ENCODE measurements around the gene C20orf173.
"Not testable (repeated sequence)": the region's sequence is repeated elsewhere in the genome, so short reads cannot be mapped to it uniquely, and the experiment has no call there.

C20orf173 gene

GRCh38 chr20:35529552-35529951 lies at the start of gene C20orf173:
Gene C20orf173, minus strand, starts transcription at chr20:35529652. Its CDS starts 279 bp downstream, at chr20:35529373.
- no peak for ATAC-seq

GRCh38 chr20:35579196-35579595 lies 49.7 kb upstream of the C20orf173 start:
- no peak for ATAC-seq

DNA sequence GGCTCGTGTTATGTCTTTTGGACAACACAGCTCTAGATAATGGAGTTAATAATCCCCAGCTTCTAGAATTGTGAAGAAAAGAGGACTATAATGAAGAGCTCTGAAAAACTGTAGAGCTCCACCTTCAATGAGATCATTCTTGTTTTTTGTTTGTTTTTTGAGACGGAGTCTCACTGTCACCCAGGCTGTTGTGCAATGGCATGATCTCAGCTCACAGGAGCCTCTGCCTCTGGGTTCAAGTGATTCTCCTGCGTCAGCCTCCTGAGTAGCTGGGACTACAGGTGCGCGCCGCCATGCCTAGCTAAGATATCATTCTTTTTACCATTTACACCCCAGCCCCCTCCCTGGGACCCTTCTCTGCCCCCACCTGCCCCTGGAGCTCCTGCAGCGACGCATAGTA lies 49.0 kb upstream of the C20orf173 start:
- no peak for ATAC-seq

GRCh38 chr20:35576816-35577215 lies 47.4 kb upstream of the C20orf173 start:
- no peak for ATAC-seq

DNA sequence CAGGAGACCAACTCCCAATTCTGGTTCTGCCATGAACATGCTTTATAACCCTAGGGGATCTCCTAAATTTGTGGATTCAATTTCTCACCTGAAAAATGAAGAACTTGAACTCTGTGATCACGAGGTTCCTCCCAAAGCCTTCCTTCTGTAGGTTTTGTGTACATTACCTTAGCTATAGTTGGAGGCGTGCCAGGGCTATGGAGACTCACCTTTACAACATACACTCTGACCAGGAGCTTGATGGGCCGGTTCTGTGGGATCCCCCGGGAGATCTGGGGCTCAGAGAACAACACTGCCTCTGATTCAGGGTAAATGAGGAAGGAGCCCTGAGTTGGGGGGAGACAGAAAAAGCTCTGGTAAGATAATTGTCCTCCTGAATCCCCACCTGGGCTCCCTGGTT lies 46.5 kb upstream of the C20orf173 start:
- ATAC-seq = no peak

DNA sequence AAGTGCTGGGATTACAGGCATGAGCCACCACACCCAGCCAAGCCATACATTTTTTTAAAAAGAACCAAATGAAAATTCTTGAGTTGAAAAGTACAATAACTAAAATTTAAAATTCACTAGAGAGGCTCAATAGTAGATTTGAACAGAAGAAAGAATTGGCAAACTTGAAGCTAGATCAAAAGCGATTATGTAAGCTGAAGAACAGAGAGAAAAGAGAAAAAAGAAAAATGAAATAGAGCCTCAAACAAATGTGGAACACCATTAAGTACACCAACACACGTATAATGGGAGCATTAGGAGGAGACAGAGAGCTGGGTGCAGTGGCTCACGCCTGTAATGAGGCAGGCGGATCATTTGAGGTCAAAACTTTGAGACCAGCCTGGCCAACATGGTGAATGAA lies 43.4 kb upstream of the C20orf173 start:
- no peak for ATAC-seq

DNA sequence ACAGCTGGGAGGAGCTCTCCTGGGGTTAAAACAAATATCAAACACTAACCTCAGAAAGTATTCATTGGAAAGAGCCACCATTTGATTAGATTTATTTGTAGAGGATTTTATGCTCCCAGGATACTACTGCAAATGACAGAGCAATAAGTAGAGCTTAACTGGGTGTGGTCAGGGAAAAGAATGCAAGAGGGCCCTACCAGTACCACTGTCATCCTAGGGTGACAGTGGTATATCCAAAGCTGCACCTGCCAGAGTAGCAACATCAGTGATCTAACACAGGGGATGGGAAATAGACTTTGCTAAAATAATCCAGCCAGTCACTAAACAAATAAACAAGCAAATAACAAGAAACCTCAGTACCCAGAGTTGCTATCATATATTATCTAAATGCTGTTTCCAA lies 42.1 kb upstream of the C20orf173 start:
- ATAC-seq = no peak

GRCh38 chr20:35568645-35569044 lies 39.2 kb upstream of the C20orf173 start:
- ATAC-seq = no peak

DNA sequence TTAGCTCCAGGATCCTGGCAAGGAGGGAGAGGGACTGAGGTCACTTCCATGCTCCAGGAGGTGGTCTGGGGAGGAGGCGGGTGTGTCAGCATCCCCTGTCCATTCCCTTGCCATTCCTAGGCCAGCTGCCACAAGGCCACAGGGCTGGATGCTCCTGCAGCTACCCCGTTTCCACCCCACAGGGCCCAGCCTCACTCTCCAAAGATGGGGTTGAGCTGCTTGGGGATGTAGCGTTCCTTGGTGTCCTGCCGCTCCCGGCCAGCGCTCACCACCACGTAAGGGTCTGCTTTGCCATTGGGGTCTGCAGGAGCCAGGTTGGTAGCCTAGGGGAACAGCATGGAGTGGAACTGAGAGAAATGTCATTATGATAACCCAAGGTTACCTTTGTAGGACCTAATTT lies 35.5 kb upstream of the C20orf173 start:
- no peak for ATAC-seq

- no peak for ATAC-seq
Observed at GRCh38 chr20:35563834-35564233, 34.4 kb upstream of the C20orf173 start.

GRCh38 chr20:35562541-35563110 lies 33.2 kb upstream of the C20orf173 start:
- ATAC-seq = no peak

- ATAC-seq = no peak
Observed at GRCh38 chr20:35561671-35562070, 32.2 kb upstream of the C20orf173 start.

DNA sequence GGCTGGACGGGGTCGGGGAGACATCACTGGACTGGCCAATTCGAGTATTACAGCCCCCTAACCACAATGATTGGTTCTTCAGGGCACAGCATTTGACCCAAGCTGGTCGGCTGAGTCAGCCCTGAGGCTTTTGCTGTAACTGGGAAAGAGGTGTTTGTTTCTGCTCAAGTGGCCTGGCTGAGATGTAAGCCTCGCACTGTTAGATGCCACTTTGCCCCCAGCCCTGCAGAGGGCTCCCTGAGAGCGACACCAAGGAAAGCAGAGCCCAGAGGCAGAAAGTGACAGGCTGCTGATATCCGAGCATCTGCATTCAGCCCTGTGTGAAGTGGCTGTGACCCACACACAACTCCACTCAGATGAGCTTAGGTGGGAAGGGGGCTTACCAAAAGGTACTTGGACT lies 31.8 kb upstream of the C20orf173 start:
- ATAC-seq = no peak

DNA sequence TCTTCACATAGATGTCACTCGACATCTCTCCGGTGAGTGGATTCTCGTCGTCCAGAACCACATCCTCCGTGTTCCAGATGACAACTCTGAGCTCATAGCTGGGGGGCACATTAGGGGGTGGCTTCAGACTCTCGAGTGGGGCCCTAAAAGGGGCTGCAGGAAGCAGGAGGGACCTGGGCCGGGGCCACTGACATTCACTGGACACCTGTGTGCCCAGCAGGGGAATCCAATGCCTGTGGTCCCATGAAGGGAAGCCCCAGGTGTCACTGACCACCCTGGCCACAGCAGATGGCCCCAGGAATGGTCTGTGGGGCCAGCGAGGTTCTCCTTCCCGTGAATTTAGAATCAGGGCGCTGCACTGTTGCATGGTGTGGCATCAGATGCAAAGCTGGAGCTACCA lies 31.1 kb upstream of the C20orf173 start:
- no peak for ATAC-seq

- no peak for ATAC-seq
Observed at GRCh38 chr20:35560105-35560511, 30.7 kb upstream of the C20orf173 start.

- ATAC-seq = no peak
Observed at GRCh38 chr20:35559042-35559693, 29.7 kb upstream of the C20orf173 start.

DNA sequence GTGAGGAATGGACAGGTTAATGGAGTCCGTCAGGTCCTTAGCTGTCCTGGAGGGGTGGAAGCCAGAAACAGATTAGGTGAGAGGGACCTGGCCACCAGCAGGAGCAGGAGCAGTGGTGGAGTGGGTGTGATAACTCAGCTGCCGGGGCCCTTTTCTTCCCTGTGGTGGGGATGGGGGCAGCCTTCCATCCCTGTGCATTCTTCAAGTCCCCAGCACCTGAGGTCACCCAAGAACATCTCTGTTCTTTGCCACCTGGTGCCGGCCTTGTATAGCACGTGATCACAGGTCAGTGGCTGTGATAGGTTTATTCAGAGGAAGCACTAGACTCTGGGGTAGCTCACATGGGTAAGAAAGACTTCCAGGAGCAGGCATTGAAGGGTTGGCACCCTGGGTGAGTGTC lies 29.0 kb upstream of the C20orf173 start:
- ATAC-seq = no peak

DNA sequence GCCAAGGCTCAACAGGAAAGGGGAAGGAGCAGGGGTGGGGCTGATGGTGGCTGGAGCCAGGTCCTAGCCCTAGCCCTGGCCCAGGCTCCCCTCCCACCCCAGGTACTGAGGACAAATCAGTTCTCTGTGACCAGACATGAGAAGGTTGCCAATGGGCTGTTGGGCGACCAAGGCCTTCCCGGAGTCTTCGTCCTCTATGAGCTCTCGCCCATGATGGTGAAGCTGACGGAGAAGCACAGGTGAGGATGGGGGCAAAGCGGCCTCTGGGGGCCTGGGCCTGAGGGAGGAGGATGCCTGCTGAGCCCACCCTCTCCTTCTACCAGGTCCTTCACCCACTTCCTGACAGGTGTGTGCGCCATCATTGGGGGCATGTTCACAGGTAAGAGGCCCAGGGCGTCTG lies 27.4 kb upstream of the C20orf173 start:
- no peak for ATAC-seq

DNA sequence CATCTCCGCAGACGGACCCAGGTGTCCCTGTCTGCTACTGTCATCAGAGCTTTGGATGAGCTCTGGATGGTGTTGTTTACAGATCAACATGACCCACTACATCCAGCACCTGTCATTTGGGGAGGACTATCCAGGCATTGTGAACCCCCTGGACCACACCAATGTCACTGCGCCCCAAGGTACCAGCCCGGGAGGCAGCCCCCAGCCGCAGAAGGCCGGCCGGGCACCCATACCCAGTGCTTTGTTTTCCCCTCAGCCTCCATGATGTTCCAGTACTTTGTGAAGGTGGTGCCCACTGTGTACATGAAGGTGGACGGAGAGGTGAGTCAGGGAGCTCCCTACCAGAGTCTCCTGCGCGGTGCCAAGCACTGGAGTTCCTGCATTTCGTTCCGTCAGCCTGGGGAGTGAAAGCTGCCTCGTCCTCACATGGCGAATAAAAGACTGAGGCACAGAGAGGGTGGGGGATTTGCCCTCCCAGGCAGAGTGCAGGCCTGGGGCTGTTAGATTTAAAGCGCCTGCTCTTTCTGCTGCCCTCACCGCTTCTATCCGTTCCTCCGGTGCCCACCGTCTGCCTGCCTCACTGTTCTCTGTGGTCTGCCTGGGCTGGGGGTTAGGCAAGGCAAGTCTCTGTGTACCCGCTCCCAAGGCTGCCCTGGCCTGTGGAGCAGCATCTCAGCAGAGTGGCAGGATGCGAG lies 26.6 kb upstream of the C20orf173 start:
- ATAC-seq = no peak

GRCh38 chr20:35555461-35555860 lies 26.0 kb upstream of the C20orf173 start:
- ATAC-seq = not testable (repeated sequence)

DNA sequence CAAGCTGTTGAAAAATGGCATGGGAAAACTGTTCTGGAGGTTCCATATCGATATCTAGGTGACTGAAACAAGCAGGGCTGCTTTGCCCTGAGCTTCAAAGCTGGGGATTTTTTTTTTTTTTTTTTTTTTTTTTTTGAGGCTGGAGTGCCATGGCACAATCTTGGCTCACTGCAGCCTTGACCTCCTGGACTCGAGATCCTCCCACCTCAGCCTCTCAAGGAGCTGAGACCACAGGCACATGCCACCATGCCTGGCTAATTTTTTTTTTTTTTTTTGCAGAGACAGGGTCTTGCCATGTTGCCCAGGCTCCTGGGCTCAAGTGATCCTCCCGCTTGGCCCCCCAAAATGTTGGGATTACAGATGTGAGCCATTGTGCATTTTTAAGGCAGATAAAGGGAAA lies 23.5 kb upstream of the C20orf173 start:
- no peak for ATAC-seq

DNA sequence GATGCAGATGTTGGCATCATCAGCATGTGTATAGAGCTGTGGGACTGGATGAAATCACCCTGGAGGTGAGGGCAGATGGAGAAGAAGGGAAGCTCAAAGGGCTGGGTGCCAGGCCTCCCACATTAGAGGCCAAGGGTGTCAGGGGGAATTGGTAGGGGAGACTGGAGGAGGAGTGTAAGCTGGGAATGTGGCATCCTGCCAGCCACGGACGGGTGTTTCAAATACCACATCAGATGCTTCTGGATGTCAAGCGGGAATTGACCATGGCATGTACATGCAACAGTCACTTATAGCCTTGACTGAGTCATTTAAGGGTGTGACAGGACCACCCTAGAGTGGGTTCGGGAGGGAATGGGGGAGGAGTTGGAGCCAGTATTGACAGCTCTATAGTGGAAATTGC lies 22.1 kb upstream of the C20orf173 start:
- no peak for ATAC-seq

DNA sequence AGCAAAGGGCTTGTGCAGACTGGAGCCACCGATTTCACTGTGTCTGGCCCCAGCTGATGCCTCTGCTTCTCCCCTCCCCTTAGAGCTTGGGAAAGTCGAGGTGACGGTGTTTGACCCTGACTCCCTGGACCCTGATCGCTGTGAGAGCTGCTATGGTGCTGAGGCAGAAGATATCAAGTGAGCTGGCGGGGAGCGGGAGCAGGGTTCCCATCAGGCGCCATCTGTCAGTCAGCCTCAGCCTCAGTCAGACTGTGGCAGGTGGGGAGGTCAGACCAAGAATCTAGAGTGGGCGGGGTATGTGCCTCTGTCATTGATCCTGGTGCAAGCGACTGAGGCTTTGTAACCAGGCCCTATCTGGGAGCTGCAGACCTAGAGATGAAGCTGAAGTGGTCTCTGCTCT lies 17.9 kb upstream of the C20orf173 start:
- no peak for ATAC-seq

DNA sequence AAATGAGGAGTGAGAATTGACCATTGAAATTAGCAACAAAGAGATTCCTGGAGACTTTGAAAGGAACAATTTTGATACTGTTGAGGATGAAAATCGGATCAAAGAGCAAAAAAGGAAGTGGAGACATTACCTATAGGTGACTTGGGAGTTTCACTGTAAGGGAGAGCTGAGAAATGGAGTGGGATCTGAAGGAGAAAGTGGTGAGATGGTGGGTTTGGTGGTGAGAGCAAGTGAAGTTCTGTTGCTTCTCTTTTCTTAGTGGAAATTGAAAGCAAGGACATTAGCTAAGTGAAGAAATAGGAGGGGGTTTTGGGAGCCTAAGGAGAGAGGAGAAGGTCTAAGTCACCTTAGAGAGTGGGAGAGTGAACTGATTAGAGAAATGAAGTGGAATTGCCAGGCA lies 16.7 kb upstream of the C20orf173 start:
- no peak for ATAC-seq

Measured in activated CD4-positive, CD25-positive, alpha-beta regulatory T cell treated with anti-CD3 and anti-CD28 coated beads, Interleukin-2, amount 50 U/mL, for 24 hours (primary cell).